Measurements from ENCODE around the gene IGSF6. TPM values are rescaled to one million over a fixed set of nuclear protein-coding genes. Genes with fewer than 3 reads are reported as not detected.
A peak's percentile ranks its signal among the peaks of the same experiment; 100 is the strongest.
"Not testable (repeated sequence)": the region's sequence is repeated elsewhere in the genome, so short reads cannot be mapped to it uniquely, and the experiment has no call there.

Gene IGSF6
- total and polyA plus RNA-seq, 2 donors, result 1.4 to 4.0 TPM

DNA sequence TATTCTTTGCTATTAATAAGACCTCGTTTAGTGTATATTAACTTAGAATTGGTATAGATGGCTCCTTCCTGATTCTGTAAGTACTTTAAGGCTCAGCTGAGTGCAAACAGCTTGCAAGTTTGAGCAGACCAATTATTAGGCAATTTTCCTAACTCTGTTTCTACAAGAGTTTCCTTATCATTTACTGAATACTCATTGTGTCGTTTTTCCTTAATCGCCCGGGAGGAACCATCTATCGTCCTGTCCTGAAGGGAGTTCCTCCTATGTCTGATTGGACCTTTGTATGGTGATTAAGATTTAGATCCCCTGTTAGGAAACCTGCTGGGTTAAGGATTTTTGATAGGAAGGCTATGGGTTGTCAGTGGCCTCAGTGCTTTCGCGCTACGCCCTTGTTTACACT lies 21.0 kb downstream of the IGSF6 start:
- not testable (repeated sequence) for DNase-seq (ENCODE audit: extremely low spot score); H3K4me1 ChIP-seq (ENCODE audit: insufficient read depth); H3K36me3 ChIP-seq (ENCODE audit: insufficient read depth); H3K4me3 ChIP-seq (ENCODE audit: low read depth, low read length); H3K27ac ChIP-seq (ENCODE audit: low read depth)
- 87% methylated on average over 8 of the region's 8 CpGs for WGBS

DNA sequence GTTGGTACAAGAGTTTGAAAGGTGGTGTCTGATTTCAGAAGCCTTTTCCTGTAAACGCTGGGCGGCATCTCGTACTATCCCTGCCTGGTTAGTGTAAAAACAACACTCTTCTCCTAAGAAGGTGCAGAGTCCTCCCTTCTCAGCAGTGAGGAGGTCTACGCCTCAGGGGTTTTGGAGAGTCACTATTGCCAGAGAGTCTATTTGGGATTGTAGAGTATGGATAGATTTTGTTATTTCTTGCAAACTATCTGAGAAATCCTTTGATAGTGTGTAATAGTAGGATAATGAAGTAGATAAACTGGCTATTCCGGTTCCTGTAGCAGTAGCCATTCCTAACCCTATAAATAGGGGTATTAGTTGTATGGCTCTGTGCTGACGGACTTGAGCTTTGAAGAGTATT lies 21.5 kb downstream of the IGSF6 start:
- not testable (repeated sequence) for DNase-seq (ENCODE audit: extremely low spot score); H3K4me3 ChIP-seq (ENCODE audit: low read depth, low read length); H3K4me1 ChIP-seq (ENCODE audit: insufficient read depth); H3K27ac ChIP-seq (ENCODE audit: low read depth); H3K36me3 ChIP-seq (ENCODE audit: insufficient read depth)
- WGBS, result 79% methylated on average over 6 of the region's 6 CpGs

GRCh38 chr16:21629616-21630539 lies 22.5 kb downstream of the IGSF6 start:
- not testable (repeated sequence) for H3K4me1 ChIP-seq (ENCODE audit: insufficient read depth); H3K36me3 ChIP-seq (ENCODE audit: insufficient read depth); H3K4me3 ChIP-seq (ENCODE audit: low read depth, low read length); DNase-seq (ENCODE audit: extremely low spot score); H3K27ac ChIP-seq (ENCODE audit: low read depth)
- WGBS, result 98% methylated on average over 37 of the region's 37 CpGs

GRCh38 chr16:21628772-21629171 lies 23.6 kb downstream of the IGSF6 start:
- Histone ChIP-seq H3K36me3 (ENCODE audit: insufficient read depth) (peaks cover 8% of the 10 kb centered on the region), H3K4me3 (ENCODE audit: low read depth, low read length) (no peak overlapping the region), H3K4me1 (ENCODE audit: insufficient read depth) (peaks cover 2% of the 10 kb centered on the region), H3K27ac (ENCODE audit: low read depth) (no peak overlapping the region)
- 95% methylated on average over 5 of the region's 5 CpGs for WGBS
- DNase-seq (ENCODE audit: extremely low spot score), result no peak

GRCh38 chr16:21628121-21628726 lies 24.2 kb downstream of the IGSF6 start:
- WGBS, result 98% methylated on average over 5 of the region's 5 CpGs
- peaks cover 2% of the 10 kb centered on the region for H3K4me1 ChIP-seq (ENCODE audit: insufficient read depth)
- no peak overlapping the region for H3K4me3 ChIP-seq (ENCODE audit: low read depth, low read length)
- H3K27ac ChIP-seq (ENCODE audit: low read depth), result no peak overlapping the region
- peaks cover 8% of the 10 kb centered on the region for H3K36me3 ChIP-seq (ENCODE audit: insufficient read depth)
- DNase-seq (ENCODE audit: extremely low spot score), result no peak

- Histone ChIP-seq H3K36me3 (ENCODE audit: insufficient read depth) (peaks cover 8% of the 10 kb centered on the region), H3K4me3 (ENCODE audit: low read depth, low read length) (no peak overlapping the region), H3K27ac (ENCODE audit: low read depth) (no peak overlapping the region), H3K4me1 (ENCODE audit: insufficient read depth) (peaks cover 2% of the 10 kb centered on the region)
- 24% methylated on average over 6 of the region's 6 CpGs for WGBS
- peak; percentile 21 for DNase-seq (ENCODE audit: extremely low spot score)
Observed at GRCh38 chr16:21626659-21627277, 25.6 kb downstream of the IGSF6 start.

GRCh38 chr16:21625026-21625425 lies 27.4 kb downstream of the IGSF6 start:
- DNase-seq (ENCODE audit: extremely low spot score), result no peak
- Histone ChIP-seq H3K4me1 (ENCODE audit: insufficient read depth) (peaks cover under 1% of the 10 kb centered on the region), H3K36me3 (ENCODE audit: insufficient read depth) (peaks cover 6% of the 10 kb centered on the region), H3K27ac (ENCODE audit: low read depth) (no peak overlapping the region), H3K4me3 (ENCODE audit: low read depth, low read length) (no peak overlapping the region)
- 69% methylated on average over 1 of the region's 1 CpG for WGBS

DNA sequence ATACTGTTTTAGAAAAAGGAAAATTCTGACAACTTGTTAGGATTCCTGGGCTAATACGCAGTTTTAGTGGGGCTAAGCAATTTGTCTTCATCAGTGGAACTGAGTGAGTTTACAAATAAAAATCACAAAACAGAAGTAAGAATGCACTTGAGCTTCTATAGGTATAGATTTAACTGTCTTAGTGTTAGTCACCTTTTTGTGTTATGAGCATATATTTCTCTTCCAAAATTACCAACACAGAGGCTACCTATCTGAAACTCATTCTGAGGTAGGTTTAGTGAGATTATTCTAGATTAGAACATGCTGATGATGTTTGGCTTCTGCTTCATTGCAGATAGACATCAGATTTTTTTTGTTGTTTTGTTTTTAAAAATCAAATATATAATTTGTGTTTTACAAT lies 29.9 kb downstream of the IGSF6 start:
- DNase-seq (ENCODE audit: extremely low spot score), result no peak
- Histone ChIP-seq H3K27ac (ENCODE audit: low read depth) (no peak overlapping the region), H3K4me1 (ENCODE audit: insufficient read depth) (no peaks in the 10 kb centered on the region), H3K4me3 (ENCODE audit: low read depth, low read length) (no peak overlapping the region), H3K36me3 (ENCODE audit: insufficient read depth) (peaks cover 5% of the 10 kb centered on the region)
- WGBS, result 99% methylated on average over 1 of the region's 1 CpG

GRCh38 chr16:21620592-21620991 lies 31.8 kb downstream of the IGSF6 start:
- H3K4me3 ChIP-seq (ENCODE audit: low read depth, low read length), result no peak overlapping the region
- peaks cover 5% of the 10 kb centered on the region for H3K36me3 ChIP-seq (ENCODE audit: insufficient read depth)
- DNase-seq (ENCODE audit: extremely low spot score), result no peak
- no peak overlapping the region for H3K27ac ChIP-seq (ENCODE audit: low read depth)
- no peaks in the 10 kb centered on the region for H3K4me1 ChIP-seq (ENCODE audit: insufficient read depth)

DNA sequence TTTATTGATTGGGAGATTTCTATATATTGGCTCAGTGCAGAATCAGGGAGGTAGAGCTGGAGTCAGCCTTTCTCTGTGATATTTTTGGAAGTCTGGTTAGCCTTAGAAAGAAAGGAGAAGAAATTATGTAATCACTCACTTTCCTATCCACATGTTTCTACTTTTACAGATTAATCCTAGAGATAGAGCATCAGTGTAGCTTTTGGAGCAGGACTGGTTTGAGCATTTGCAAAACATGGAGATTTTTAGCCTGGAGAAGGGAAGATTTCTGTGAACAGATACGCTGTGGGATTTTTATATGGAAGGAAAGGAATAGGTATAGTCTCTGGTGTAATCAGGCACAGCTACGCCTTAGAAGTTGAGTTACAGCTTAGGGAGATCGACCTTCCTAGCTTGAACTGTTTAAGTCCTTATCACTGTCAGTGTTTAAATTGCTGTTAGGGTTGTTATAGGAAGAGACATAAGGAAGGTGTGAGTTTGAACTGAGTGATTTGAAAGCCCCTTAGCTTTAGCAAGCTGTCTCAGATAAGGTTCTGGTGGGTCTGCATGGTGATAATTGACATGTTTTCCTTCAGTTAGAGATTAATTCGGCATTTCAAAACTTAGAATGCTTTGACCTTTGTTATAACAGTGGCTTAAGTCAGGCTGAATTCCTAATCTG lies 32.5 kb downstream of the IGSF6 start:
- no peak for DNase-seq (ENCODE audit: extremely low spot score)
- WGBS, result 79% methylated on average over 4 of the region's 4 CpGs
- Histone ChIP-seq H3K36me3 (ENCODE audit: insufficient read depth) (peaks cover 4% of the 10 kb centered on the region), H3K4me1 (ENCODE audit: insufficient read depth) (no peaks in the 10 kb centered on the region), H3K27ac (ENCODE audit: low read depth) (no peak overlapping the region), H3K4me3 (ENCODE audit: low read depth, low read length) (no peak overlapping the region)

GRCh38 chr16:21618281-21618680 lies 34.1 kb downstream of the IGSF6 start:
- WGBS, result 92% methylated on average over 5 of the region's 5 CpGs
- Histone ChIP-seq H3K36me3 (ENCODE audit: insufficient read depth) (peaks cover 2% of the 10 kb centered on the region), H3K4me1 (ENCODE audit: insufficient read depth) (no peaks in the 10 kb centered on the region), H3K27ac (ENCODE audit: low read depth) (no peak overlapping the region), H3K4me3 (ENCODE audit: low read depth, low read length) (no peak overlapping the region)
- DNase-seq (ENCODE audit: extremely low spot score), result no peak

DNA sequence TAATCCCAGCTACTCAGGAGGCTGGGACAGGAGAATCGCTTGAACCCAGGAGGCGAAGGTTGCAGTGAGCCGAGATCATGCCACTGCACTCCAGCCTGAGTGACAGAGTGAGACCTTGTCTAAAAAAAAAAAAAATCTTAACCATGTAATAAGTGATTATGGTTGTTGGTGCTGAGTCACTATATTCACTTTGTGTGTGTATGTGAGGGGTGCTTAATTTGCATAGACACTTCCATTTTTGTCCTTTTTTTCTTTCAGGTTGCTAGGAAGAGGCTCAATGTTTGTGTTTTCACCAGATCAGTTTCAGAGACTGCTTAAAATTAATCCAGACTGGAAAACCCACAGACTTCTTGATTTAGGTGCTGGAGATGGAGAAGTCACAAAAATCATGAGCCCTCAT lies 34.8 kb downstream of the IGSF6 start:
- H3K27ac ChIP-seq (ENCODE audit: low read depth), result no peak overlapping the region
- H3K36me3 ChIP-seq (ENCODE audit: insufficient read depth), result peaks cover 2% of the 10 kb centered on the region
- DNase-seq (ENCODE audit: extremely low spot score), result no peak
- no peaks in the 10 kb centered on the region for H3K4me1 ChIP-seq (ENCODE audit: insufficient read depth)
- no peak overlapping the region for H3K4me3 ChIP-seq (ENCODE audit: low read depth, low read length)
- WGBS, result 94% methylated on average over 3 of the region's 3 CpGs

GRCh38 chr16:21614896-21615295 lies 37.5 kb downstream of the IGSF6 start:
- 96% methylated on average over 3 of the region's 3 CpGs for WGBS
- Histone ChIP-seq H3K36me3 (ENCODE audit: insufficient read depth) (peaks cover 2% of the 10 kb centered on the region), H3K4me3 (ENCODE audit: low read depth, low read length) (no peak overlapping the region), H3K4me1 (ENCODE audit: insufficient read depth) (no peaks in the 10 kb centered on the region), H3K27ac (ENCODE audit: low read depth) (no peak overlapping the region)
- DNase-seq (ENCODE audit: extremely low spot score), result no peak
